Fibroblast of villous mesenchyme (primary cell): Measurements from ENCODE around the gene PARP12. TPM values are rescaled to one million over a fixed set of nuclear protein-coding genes. Genes with fewer than 3 reads are reported as not detected.

Source experiments
- DNase-seq: peaks from one replicate; pipeline ENCODE4 v3.0.0-alpha.2; 2010; ENCODE audit warnings: low read depth
- H3K4me3 ChIP-seq: 2 replicates; pipeline ENCODE4 v1.5.1; 2011; ENCODE audit warnings: low read depth, mild to moderate bottlenecking, low read length
- total RNA-seq: library from RNA; depleted of rRNA; stranded (reverse); fragments of >200 nt; gene quantifications from 2 replicates; pipeline ENCODE4 v1.2.3, GENCODE V29; 2012
- TF ChIP-seq, protein P1 (sequence below): IDR thresholded peaks from 2 replicates; pipeline ENCODE4 v1.5.1; 2012; ENCODE audit warnings: low read depth, mild to moderate bottlenecking, low read length; ENCODE audit not compliant: insufficient read depth

PARP12 gene
- total RNA-seq, 1 donor: 27.2 TPM

DNA sequence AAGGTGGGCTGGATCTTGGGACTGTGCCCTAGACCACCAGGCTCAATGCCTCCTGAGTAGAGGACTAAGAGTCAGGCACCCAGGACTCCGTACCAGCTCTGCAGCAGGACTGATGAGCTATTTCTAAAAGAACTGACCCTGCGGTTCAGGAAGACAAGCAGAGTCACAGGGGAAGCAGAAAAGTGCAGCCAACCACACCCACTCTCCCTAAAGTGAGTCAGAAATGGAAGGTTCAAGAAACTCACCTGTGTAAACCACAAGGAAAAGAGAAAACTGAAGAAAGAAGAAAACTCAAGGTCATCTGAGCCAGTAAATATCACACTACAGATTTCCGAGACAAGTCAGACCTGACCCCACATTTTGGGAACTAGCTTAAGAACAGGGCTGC, 2.5 kb downstream of the PARP12 start:
- DNase-seq: no peak
- no peak overlapping the region for H3K4me3 ChIP-seq
- TF ChIP-seq, protein P1, sequence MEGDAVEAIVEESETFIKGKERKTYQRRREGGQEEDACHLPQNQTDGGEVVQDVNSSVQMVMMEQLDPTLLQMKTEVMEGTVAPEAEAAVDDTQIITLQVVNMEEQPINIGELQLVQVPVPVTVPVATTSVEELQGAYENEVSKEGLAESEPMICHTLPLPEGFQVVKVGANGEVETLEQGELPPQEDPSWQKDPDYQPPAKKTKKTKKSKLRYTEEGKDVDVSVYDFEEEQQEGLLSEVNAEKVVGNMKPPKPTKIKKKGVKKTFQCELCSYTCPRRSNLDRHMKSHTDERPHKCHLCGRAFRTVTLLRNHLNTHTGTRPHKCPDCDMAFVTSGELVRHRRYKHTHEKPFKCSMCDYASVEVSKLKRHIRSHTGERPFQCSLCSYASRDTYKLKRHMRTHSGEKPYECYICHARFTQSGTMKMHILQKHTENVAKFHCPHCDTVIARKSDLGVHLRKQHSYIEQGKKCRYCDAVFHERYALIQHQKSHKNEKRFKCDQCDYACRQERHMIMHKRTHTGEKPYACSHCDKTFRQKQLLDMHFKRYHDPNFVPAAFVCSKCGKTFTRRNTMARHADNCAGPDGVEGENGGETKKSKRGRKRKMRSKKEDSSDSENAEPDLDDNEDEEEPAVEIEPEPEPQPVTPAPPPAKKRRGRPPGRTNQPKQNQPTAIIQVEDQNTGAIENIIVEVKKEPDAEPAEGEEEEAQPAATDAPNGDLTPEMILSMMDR: no peak

DNA sequence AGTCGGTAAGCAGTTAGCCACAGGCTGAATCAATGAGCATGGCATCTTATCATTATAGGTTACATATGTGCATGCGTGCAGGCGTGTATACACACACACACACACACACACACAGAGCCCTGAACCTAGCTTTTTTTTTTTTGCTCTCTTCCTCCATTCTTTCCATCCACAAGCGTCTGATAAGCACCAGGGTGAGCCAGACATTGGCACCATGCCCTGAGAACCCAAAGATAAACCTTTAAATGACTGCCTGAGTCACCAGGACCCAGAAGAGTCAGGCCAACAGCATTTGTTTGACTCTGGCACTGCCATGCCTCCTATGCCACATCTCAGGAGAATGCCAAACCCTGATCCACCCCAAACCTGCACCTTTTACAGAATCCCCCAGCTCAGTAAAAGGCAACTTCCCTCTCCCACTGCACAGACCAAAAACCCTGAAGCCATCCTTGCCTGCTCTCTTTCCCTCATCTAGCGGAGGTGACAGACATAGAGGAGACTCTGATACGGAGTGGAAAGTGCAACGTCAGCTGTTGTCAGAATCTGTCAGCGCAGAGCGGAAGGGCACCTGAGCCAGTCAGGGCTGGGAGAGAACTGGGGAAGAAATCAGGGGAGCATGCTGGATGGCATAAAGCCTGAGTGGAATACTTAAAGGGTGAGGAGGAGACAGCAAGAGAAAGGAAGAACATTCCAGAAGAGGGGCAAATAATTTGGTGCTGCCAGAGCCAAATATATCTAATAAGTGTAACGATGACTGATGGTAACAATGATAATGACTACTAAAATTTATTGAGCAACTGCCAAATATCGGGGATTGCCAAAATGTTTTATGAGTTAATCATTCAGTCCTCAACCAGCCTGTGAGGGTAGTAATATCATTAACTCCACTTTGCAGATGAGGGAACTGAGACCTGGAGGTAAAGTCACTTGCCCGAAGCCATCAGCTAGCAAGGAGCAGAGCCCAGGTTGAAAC, 3.2 kb downstream of the PARP12 start:
- no peak overlapping the region for H3K4me3 ChIP-seq
- DNase-seq: peak; percentile 94
- TF ChIP-seq, protein P1: no peak

DNA sequence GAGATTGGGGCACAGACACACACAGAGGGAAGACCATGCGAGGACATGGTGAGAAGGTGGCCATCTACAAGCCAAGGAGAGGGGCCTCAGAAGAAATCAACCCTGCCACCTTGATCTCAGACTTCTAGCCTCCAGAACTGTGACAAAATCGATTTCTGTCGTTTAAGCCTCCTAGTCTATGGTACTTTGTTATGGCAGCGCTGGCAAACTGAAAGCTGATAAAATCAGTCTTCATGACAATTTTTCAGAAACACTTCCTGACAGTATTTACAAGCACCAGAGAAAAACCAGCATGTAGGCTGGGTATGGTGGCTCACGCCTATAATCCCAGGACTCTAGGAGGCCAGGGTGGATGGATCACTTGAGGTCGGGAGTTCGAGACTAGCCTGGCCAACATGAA, 4.2 kb downstream of the PARP12 start:
- TF ChIP-seq, protein P1: no peak
- DNase-seq: no peak
- no peak overlapping the region for H3K4me3 ChIP-seq

DNA sequence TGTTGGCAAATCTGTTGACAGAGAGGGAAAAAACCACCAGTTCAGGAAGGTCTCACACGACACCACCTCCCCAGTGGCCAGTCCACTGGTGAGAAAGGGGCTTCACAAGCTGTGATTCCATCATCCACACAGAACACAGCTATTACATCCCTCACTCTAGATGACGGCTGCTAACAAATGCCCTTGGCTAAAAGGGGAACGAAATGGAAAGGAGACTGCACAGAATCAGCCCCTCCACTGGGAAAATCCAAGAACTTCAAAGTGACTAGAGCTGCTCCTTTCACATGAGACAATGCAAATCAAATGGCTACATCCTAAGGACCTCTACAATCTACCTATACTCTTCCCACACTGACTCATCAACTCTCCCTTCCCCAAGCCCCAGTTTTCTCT, 5.6 kb downstream of the PARP12 start:
- TF ChIP-seq, protein P1: no peak
- DNase-seq: no peak
- H3K4me3 ChIP-seq: no peak overlapping the region

DNA sequence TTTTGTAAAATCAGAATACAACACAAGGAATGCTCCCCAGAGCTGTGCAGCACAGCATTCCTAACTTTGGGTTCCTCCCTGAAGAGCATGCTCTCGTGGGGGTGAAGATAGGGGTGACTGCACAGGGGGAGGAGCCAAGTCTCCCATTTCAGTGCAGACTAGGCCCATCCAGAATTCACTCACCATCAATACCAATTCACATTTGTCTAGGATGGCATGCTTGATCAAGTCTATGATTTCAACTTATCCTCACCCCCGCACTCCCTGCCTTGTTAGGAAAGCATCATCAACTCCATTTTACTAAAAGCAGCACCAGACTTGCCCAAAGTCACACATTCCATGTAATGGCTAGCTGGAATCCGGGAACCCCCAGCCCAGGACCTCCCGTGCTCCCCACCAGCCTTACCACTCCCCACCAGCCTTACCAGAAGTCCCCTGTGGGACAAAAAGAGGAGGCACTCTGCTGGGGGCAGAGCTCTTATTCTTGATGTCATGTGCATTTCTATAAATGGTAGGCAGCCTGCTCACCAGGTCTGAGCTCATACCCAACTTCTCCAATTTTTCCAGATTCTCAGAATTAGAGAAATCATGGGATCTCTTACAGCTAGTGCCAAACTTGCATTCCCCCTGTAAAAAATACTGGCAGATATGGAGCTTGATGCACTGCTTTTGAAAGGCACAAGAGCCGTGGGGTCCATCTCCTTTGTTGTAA, 6.2 kb downstream of the PARP12 start:
- TF ChIP-seq, protein P1: no peak
- no peak for DNase-seq

DNA sequence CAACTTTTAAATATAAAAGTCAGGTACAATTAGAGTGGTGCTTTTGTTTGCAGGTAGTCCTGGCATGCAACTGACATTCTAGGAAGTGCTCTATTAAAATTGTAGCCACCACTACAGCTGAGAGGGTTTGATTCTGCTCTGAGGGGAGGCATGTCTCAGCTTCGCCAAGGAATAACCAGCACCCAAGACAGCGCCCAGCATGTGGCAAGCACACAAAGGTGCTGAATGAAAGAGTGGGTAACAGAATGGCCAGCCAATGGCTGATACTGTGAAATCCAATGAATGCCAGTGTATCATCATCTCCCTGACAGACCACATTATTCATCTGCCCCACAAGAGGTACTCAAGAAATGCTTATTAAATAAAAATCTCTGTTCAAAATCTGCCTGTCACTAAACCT, 6.9 kb downstream of the PARP12 start:
- no peak overlapping the region for H3K4me3 ChIP-seq
- TF ChIP-seq, protein P1: no peak
- no peak for DNase-seq

More for the DNA sequence above, 6.2 kb downstream of the PARP12 start:
- no peak overlapping the region for H3K4me3 ChIP-seq
